ENCODE measurements around the gene SOX13.

DNA sequence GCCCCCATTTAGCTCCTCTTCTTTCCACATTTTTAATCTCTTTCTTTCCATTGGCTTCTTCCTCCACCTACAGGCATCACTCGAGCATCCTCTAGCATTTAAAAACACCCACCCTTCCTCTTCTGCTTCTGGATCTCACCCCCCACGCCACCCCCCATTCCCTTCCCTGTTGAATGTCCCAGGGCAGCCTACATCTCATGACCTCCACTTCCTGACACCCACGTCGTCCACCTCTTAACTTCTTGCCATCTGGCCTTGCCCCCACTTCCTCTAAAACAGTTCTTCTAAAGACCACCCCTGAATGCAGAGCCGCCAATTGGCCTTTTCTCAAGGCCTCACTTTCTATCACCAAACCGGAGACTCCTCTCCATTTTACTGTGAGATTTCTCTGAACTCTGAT lies 85.0 kb downstream of the SOX13 start:
- TF ChIP-seq, protein P1, sequence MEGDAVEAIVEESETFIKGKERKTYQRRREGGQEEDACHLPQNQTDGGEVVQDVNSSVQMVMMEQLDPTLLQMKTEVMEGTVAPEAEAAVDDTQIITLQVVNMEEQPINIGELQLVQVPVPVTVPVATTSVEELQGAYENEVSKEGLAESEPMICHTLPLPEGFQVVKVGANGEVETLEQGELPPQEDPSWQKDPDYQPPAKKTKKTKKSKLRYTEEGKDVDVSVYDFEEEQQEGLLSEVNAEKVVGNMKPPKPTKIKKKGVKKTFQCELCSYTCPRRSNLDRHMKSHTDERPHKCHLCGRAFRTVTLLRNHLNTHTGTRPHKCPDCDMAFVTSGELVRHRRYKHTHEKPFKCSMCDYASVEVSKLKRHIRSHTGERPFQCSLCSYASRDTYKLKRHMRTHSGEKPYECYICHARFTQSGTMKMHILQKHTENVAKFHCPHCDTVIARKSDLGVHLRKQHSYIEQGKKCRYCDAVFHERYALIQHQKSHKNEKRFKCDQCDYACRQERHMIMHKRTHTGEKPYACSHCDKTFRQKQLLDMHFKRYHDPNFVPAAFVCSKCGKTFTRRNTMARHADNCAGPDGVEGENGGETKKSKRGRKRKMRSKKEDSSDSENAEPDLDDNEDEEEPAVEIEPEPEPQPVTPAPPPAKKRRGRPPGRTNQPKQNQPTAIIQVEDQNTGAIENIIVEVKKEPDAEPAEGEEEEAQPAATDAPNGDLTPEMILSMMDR (IDR thresholded peaks at IDR 0.05) = no peak
- TF ChIP-seq, protein P2, sequence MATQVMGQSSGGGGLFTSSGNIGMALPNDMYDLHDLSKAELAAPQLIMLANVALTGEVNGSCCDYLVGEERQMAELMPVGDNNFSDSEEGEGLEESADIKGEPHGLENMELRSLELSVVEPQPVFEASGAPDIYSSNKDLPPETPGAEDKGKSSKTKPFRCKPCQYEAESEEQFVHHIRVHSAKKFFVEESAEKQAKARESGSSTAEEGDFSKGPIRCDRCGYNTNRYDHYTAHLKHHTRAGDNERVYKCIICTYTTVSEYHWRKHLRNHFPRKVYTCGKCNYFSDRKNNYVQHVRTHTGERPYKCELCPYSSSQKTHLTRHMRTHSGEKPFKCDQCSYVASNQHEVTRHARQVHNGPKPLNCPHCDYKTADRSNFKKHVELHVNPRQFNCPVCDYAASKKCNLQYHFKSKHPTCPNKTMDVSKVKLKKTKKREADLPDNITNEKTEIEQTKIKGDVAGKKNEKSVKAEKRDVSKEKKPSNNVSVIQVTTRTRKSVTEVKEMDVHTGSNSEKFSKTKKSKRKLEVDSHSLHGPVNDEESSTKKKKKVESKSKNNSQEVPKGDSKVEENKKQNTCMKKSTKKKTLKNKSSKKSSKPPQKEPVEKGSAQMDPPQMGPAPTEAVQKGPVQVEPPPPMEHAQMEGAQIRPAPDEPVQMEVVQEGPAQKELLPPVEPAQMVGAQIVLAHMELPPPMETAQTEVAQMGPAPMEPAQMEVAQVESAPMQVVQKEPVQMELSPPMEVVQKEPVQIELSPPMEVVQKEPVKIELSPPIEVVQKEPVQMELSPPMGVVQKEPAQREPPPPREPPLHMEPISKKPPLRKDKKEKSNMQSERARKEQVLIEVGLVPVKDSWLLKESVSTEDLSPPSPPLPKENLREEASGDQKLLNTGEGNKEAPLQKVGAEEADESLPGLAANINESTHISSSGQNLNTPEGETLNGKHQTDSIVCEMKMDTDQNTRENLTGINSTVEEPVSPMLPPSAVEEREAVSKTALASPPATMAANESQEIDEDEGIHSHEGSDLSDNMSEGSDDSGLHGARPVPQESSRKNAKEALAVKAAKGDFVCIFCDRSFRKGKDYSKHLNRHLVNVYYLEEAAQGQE (IDR thresholded peaks at IDR 0.05; ENCODE audit: insufficient read depth in 1 of 2, low read depth in 2 of 2, low read length in 1 of 2) = no peak
- no peak for TF ChIP-seq POLR2AphosphoS5 (IDR thresholded peaks at IDR 0.05; ENCODE audit: low read depth, low read length)
- TF ChIP-seq TCF7L2 (IDR thresholded peaks at IDR 0.05; ENCODE audit: low read depth, low read length) = no peak

All from Panc1 (cell line).